Coronary artery (tissue), 2 donors: ENCODE results near the gene CAD.
A peak's percentile ranks its signal among the peaks of the same experiment; 100 is the strongest.

Source experiments
- DNase-seq: peaks from one replicate; pipeline ENCODE4 v3.0.0-alpha.2; 2017; ENCODE audit warnings: low spot score
- H3K27ac ChIP-seq, 2 donors: fragments of 200-600 bp; sonication (generic); one replicate each; pipeline ENCODE4 v1.5.1; 2016 to 2019
- H3K4me3 ChIP-seq: fragments of 200-600 bp; sonication (generic); 2 replicates; pipeline ENCODE4 v1.5.1; 2016; ENCODE audit warnings: mild to moderate bottlenecking, moderate library complexity
- CTCF ChIP-seq: fragments of 200-600 bp; sonication (generic); IDR thresholded peaks from one replicate; pipeline ENCODE4 v1.5.1; 2019; ENCODE audit warnings: antibody characterized with exemption

Gene CAD

GRCh38 chr2:27177441-27178351, 39.5 kb upstream of the CAD start:
- no peak for TF ChIP-seq CTCF
- no peak for DNase-seq
- Histone ChIP-seq H3K27ac (no peak overlapping the region), H3K4me3 (no peak overlapping the region)

GRCh38 chr2:27178469-27178868, 38.7 kb upstream of the CAD start:
- no peak for DNase-seq
- TF ChIP-seq CTCF, result no peak

DNA sequence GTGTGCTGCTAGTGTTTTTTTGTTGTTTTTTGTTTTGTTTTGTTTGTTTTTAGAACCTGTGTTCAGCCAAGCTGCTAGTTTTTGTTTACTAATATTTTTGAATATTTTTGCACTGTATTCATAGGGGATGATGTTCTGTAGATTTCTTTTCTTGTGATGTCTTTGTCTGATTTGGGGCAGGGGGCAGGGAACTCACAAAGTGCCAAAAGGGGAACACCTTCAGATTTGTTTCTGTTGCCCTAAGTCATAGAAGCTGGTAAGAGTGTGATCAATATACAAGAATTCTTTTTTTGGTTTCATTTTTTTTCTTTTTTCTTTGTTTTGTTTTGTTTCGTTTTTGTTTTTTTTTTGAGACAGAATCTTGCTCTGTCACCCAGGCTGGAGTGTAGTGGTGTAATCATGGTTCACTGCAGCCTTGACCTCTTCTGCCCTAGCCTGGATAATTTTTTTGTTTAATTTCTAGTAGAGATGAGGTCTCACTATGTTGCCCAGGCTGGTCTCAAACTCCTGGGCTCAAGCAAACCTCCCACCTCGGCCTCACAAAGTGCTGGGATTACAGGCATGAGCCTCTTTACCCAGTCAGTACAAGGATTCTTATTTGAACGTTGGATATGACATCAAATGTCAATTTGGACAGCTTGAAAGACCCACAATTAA, 37.7 kb upstream of the CAD start:
- TF ChIP-seq CTCF, result no peak
- Histone ChIP-seq H3K27ac (peak overlapping the region in 1 of 2 donors; percentile 43), H3K4me3 (no peak overlapping the region)
- no peak for DNase-seq

More at GRCh38 chr2:27178469-27178868, 38.7 kb upstream of the CAD start:
- Histone ChIP-seq H3K27ac (no peak overlapping the region), H3K4me3 (no peak overlapping the region)

- Histone ChIP-seq H3K4me3 (no peak overlapping the region), H3K27ac (peak overlapping the region in 1 of 2 donors; percentile 13)
- TF ChIP-seq CTCF, result no peak
- no peak for DNase-seq
Observed at GRCh38 chr2:27182346-27182745, 34.8 kb upstream of the CAD start.

- no peak overlapping the region for H3K4me3 ChIP-seq
- no peak for DNase-seq
- peak overlapping the region; percentile 61 to 90 for H3K27ac ChIP-seq
- no peak for TF ChIP-seq CTCF
Observed at GRCh38 chr2:27184115-27184514, 33.1 kb upstream of the CAD start.

- no peak overlapping the region for H3K4me3 ChIP-seq
- no peak for DNase-seq
- TF ChIP-seq CTCF, result no peak
- peak overlapping the region; percentile 61 to 90 for H3K27ac ChIP-seq
Observed at GRCh38 chr2:27185331-27186026, 31.7 kb upstream of the CAD start.
